Measurements from ENCODE around the gene LRRTM4. TPM values are rescaled to one million over a fixed set of nuclear protein-coding genes. Genes with fewer than 3 reads are reported as not detected.

Gene LRRTM4
- total RNA-seq, 6 donors from 2014 or later = 0.29 to 0.61 TPM; not detected in 4

GRCh38 chr2:77421971-77422370, 100.2 kb downstream of the LRRTM4 start:
- H3K36me3 ChIP-seq = no peaks in the 10 kb centered on the region
- WGBS, 2 donors = 94 to 98% methylated on average over 4 of the region's 4 CpGs
- no peak overlapping the region for H3K27ac ChIP-seq
- no peak overlapping the region for H3K4me3 ChIP-seq
- ATAC-seq (ENCODE audit: low FRiP score in 2 of 2) (no peak), DNase-seq (no peak)
- H3K9me3 ChIP-seq = no peaks in the 10 kb centered on the region
- no peak for TF ChIP-seq CTCF (IDR thresholded peaks at IDR 0.05)
- TF ChIP-seq POLR2AphosphoS5 (IDR thresholded peaks at IDR 0.05) = no peak
- TF ChIP-seq POLR2A (IDR thresholded peaks at IDR 0.05) = no peak
- TF ChIP-seq EP300 (IDR thresholded peaks at IDR 0.05) = no peak
- H3K27me3 ChIP-seq = no peaks in the 10 kb centered on the region
- no peaks in the 10 kb centered on the region for H3K4me1 ChIP-seq

DNA sequence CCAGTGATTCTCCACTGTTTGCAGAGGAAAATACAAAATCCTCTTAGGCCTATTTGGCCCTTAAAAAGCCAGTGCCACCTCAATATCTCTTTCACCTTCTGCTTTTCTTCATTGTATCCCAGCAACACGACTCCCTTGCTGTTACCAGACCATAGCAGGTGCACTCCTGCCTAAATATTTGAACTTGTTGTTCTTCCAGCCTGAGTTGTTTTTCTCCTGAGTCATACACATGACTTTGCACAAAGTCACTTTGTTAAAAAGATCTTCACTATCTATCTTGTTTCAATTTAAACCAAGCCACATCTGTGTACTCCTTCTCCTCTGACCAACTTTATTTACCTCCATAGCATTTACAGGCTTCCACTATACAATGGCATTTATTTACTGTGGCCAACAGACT, 103.6 kb downstream of the LRRTM4 start:
- H3K27ac ChIP-seq = no peak overlapping the region
- WGBS, 2 donors = 57 to 66% methylated on average over 1 of the region's 1 CpG
- DNase-seq (no peak), ATAC-seq (ENCODE audit: low FRiP score in 2 of 2) (no peak)
- no peak overlapping the region for H3K4me3 ChIP-seq
- H3K4me1 ChIP-seq = no peaks in the 10 kb centered on the region
- no peak for TF ChIP-seq EP300 (IDR thresholded peaks at IDR 0.05)
- TF ChIP-seq POLR2A (IDR thresholded peaks at IDR 0.05) = no peak
- no peak for TF ChIP-seq CTCF (IDR thresholded peaks at IDR 0.05)
- no peak for TF ChIP-seq POLR2AphosphoS5 (IDR thresholded peaks at IDR 0.05)
- no peaks in the 10 kb centered on the region for H3K36me3 ChIP-seq
- no peaks in the 10 kb centered on the region for H3K9me3 ChIP-seq
- no peaks in the 10 kb centered on the region for H3K27me3 ChIP-seq

DNA sequence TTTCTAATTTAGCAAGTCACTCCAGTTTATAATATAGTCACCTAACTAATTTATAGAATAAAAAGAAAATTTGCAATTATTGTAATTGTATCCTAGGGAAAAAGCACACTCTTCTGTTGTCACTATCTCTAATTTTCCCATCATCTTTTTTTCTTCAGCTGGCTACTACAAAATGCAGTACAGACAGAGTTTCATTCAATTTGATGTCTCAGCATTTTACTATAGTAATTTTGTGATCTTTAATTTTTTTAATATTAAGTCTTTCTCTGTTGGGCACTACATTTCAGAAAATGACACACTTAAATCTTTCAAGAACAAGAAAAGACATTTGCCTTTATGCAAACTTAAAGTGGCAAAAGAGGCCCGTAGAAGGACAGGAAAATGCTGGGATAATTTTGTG, 118.0 kb downstream of the LRRTM4 start:
- TF ChIP-seq EP300 (IDR thresholded peaks at IDR 0.05) (no peak), CTCF (IDR thresholded peaks at IDR 0.05) (no peak), POLR2A (IDR thresholded peaks at IDR 0.05) (no peak), POLR2AphosphoS5 (IDR thresholded peaks at IDR 0.05) (no peak)
- no peak overlapping the region for H3K4me3 ChIP-seq
- no peaks in the 10 kb centered on the region for H3K27me3 ChIP-seq
- H3K27ac ChIP-seq = no peak overlapping the region
- no peaks in the 10 kb centered on the region for H3K4me1 ChIP-seq
- no peaks in the 10 kb centered on the region for H3K36me3 ChIP-seq
- no peak for DNase-seq
- no peaks in the 10 kb centered on the region for H3K9me3 ChIP-seq
- WGBS, 2 donors = 78 to 85% methylated on average over 1 of the region's 1 CpG
- no peak for ATAC-seq (ENCODE audit: low FRiP score in 2 of 2)

DNA sequence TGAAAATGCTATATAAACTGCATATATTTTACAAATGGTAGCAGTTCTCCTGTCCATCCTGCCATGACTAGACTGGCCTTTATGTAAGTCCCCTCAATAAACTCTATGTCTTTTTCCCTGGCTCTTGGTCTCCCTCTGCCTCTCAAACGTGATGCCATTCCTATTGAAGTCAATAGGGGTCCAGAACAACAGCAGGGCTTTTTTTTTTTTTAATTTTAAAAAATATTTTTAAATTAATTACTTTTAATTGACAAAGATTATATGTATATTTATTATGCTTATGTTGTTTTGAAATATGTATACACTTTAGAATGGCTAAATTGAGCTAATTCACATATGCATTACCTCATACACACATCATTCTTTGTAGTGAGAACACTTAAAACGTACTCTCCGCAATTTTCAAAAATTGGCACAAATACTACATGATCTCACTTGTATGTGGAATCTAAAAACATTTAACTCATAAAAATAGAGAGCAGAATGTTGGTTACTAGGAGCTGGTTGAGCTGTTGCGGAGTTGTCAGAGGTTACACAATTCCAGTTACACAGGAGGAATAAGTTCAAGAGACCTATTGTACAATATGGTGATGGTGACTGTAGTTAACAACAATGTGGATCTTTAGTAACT, 123.1 kb downstream of the LRRTM4 start:
- TF ChIP-seq POLR2A (IDR thresholded peaks at IDR 0.05) (no peak), CTCF (IDR thresholded peaks at IDR 0.05) (no peak), POLR2AphosphoS5 (IDR thresholded peaks at IDR 0.05) (no peak), EP300 (IDR thresholded peaks at IDR 0.05) (no peak)
- no peak for DNase-seq
- Histone ChIP-seq H3K27ac (no peak overlapping the region), H3K4me1 (no peaks in the 10 kb centered on the region), H3K9me3 (no peaks in the 10 kb centered on the region), H3K36me3 (no peaks in the 10 kb centered on the region), H3K4me3 (no peak overlapping the region), H3K27me3 (no peaks in the 10 kb centered on the region)
- no peak for ATAC-seq (ENCODE audit: low FRiP score in 2 of 2)
- whole genome bisulfite sequencing, 2 donors = 67% methylated on average over 4 of the region's 4 CpGs

- Histone ChIP-seq H3K4me3 (no peak overlapping the region), H3K4me1 (no peaks in the 10 kb centered on the region), H3K36me3 (no peaks in the 10 kb centered on the region), H3K9me3 (no peaks in the 10 kb centered on the region), H3K27ac (no peak overlapping the region), H3K27me3 (no peaks in the 10 kb centered on the region)
- no peak for TF ChIP-seq EP300 (IDR thresholded peaks at IDR 0.05)
- TF ChIP-seq POLR2A (IDR thresholded peaks at IDR 0.05) = no peak
- TF ChIP-seq POLR2AphosphoS5 (IDR thresholded peaks at IDR 0.05) = no peak
- TF ChIP-seq CTCF (IDR thresholded peaks at IDR 0.05) = no peak
- DNase-seq = no peak
- WGBS, 2 donors = 84% methylated on average over 2 of the region's 2 CpGs
- ATAC-seq (ENCODE audit: low FRiP score in 2 of 2) = no peak
These were observed 124.4 kb downstream of the LRRTM4 start for GRCh38 chr2:77397763-77398162.

All from upper lobe of left lung (tissue), 6 donors.